ENCODE results near the gene ACP6. TPM values are rescaled to one million over a fixed set of nuclear protein-coding genes. Genes with fewer than 3 reads are reported as not detected.

ACP6 gene
- total and polyA plus RNA-seq, 2 of the 13 experiments (the other 11 are each of a cell fraction or from before 2014, with no cell fraction given), result 18.1 to 33.7 TPM

DNA sequence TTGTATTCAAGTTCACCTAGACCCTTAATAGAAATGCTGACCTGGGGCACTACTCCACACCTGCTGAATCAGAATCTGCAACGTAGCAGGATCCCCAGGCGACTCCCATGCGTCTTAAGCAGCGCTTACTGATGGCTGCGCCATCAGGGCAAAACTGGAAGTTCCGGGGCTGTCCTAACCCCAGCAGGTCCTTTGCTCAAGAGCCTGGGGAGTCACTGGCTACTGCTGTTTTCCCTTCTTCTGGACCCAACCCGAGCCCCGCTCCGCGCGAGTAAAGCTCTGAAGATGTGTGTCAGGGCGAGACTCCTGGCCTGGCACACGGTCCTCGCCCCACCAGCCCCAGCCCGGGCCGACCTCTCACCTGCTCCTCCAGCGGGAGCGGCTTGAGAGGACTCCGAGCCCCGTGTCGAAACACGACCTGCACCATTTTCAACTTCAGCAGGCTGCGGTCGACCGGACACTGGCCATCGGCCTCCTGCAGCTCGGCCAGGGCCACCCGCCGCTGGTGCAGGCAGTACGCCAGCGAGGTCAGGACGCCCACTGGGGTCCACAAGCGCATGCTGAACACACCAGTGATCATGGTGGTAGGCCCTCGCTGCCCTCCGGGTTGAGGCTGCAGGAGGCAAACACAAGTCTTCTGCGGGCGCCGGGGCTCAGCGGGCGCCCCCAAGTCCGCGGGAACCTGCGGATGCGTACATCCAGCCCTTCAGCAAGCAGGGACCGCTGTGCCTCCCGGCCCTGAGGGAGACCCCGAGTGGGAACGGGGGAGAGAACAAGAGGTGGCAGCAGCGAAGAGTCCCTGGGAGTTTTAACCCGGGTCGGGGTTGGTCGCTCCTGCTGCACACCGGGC is 630 bp downstream of the ACP6 start (continued):
- TF ChIP-seq, protein P1, sequence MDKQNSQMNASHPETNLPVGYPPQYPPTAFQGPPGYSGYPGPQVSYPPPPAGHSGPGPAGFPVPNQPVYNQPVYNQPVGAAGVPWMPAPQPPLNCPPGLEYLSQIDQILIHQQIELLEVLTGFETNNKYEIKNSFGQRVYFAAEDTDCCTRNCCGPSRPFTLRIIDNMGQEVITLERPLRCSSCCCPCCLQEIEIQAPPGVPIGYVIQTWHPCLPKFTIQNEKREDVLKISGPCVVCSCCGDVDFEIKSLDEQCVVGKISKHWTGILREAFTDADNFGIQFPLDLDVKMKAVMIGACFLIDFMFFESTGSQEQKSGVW (CRISPR knock-in tag; IDR thresholded peaks at IDR 0.05; ENCODE audit: borderline replicate concordance), result no peak; the same call in 1 of the 2 replicates
- TF ChIP-seq ZBTB7B (CRISPR knock-in tag; IDR thresholded peaks at IDR 0.05), result peak; percentile 69
- TF ChIP-seq ZFAT (CRISPR knock-in tag; conservative IDR thresholded peaks at IDR 0.05), result no peak
- peak; percentile 62; the same call in 1 of the 2 replicates for TF ChIP-seq ZNF510 (CRISPR knock-in tag; IDR thresholded peaks at IDR 0.05; ENCODE audit: low read depth)
- TF ChIP-seq ZNF124 (CRISPR knock-in tag; IDR thresholded peaks at IDR 0.05), result no peak
- TF ChIP-seq ZNF749 (CRISPR knock-in tag; IDR thresholded peaks at IDR 0.05; ENCODE audit: borderline replicate concordance), result no peak
- 0 out of 2 replicates have a peak, but pooled peaks have one; percentile 52 for TF ChIP-seq ZNF543 (CRISPR knock-in tag; IDR thresholded peaks at IDR 0.05)
- TF ChIP-seq ZNF30 (CRISPR knock-in tag; IDR thresholded peaks at IDR 0.05), result peak; percentile 62; the same call in 1 of the 2 replicates
- TF ChIP-seq, protein P2, sequence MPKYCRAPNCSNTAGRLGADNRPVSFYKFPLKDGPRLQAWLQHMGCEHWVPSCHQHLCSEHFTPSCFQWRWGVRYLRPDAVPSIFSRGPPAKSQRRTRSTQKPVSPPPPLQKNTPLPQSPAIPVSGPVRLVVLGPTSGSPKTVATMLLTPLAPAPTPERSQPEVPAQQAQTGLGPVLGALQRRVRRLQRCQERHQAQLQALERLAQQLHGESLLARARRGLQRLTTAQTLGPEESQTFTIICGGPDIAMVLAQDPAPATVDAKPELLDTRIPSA (CRISPR knock-in tag; IDR thresholded peaks at IDR 0.05; ENCODE audit: borderline replicate concordance), result 0 out of 2 replicates have a peak, but pooled peaks have one; percentile 19
- no peak for TF ChIP-seq NAIF1 (CRISPR knock-in tag; IDR thresholded peaks at IDR 0.05; ENCODE audit: borderline replicate concordance)
- TF ChIP-seq, protein P3, sequence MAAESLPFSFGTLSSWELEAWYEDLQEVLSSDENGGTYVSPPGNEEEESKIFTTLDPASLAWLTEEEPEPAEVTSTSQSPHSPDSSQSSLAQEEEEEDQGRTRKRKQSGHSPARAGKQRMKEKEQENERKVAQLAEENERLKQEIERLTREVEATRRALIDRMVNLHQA (CRISPR knock-in tag; IDR thresholded peaks at IDR 0.05), result no peak
- peak; percentile 92 for TF ChIP-seq ZNF781 (CRISPR knock-in tag; IDR thresholded peaks at IDR 0.05; ENCODE audit: borderline replicate concordance, not compliant biosample characterization)
- TF ChIP-seq, protein P4, sequence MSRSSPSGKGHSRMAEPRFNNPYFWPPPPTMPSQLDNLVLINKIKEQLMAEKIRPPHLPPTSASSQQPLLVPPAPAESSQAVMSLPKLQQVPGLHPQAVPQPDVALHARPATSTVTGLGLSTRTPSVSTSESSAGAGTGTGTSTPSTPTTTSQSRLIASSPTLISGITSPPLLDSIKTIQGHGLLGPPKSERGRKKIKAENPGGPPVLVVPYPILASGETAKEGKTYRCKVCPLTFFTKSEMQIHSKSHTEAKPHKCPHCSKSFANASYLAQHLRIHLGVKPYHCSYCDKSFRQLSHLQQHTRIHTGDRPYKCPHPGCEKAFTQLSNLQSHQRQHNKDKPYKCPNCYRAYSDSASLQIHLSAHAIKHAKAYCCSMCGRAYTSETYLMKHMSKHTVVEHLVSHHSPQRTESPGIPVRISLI (CRISPR knock-in tag; IDR thresholded peaks at IDR 0.05; ENCODE audit: borderline replicate concordance), result 0 out of 2 replicates have a peak, but pooled peaks have one; percentile 39
- TF ChIP-seq, protein P5, sequence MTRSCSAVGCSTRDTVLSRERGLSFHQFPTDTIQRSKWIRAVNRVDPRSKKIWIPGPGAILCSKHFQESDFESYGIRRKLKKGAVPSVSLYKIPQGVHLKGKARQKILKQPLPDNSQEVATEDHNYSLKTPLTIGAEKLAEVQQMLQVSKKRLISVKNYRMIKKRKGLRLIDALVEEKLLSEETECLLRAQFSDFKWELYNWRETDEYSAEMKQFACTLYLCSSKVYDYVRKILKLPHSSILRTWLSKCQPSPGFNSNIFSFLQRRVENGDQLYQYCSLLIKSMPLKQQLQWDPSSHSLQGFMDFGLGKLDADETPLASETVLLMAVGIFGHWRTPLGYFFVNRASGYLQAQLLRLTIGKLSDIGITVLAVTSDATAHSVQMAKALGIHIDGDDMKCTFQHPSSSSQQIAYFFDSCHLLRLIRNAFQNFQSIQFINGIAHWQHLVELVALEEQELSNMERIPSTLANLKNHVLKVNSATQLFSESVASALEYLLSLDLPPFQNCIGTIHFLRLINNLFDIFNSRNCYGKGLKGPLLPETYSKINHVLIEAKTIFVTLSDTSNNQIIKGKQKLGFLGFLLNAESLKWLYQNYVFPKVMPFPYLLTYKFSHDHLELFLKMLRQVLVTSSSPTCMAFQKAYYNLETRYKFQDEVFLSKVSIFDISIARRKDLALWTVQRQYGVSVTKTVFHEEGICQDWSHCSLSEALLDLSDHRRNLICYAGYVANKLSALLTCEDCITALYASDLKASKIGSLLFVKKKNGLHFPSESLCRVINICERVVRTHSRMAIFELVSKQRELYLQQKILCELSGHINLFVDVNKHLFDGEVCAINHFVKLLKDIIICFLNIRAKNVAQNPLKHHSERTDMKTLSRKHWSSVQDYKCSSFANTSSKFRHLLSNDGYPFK (CRISPR knock-in tag; IDR thresholded peaks at IDR 0.05; ENCODE audit: borderline replicate concordance), result peak; percentile 63; the same call in 1 of the 2 replicates
- no peak for TF ChIP-seq SMYD3 (CRISPR knock-in tag; IDR thresholded peaks at IDR 0.05)
- TF ChIP-seq REL (CRISPR knock-in tag; conservative IDR thresholded peaks at IDR 0.05), result peak; percentile 70
- TF ChIP-seq ZNF441 (CRISPR knock-in tag; IDR thresholded peaks at IDR 0.05; ENCODE audit: borderline replicate concordance), result peak; percentile 63; the same call in 1 of the 2 replicates
- TF ChIP-seq, protein P6, sequence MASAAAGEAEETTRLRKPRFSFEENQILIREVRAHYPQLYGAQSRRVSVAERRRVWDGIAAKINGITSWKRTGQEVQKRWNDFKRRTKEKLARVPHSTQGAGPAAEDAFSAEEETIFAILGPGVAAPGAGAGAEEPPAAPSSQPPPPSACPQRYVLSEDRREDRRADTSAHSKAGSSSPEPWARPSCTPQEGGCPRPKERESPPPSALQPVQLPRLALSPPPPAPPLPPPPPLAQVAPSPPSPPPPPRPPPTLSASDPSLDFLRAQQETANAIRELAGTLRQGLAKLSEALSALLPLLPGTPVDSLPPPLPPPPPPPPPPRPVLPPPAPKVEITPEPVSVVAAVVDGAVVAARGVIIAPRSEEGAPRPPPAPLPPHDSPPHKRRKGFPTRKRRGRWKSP (CRISPR knock-in tag; IDR thresholded peaks at IDR 0.05), result peak; percentile 75
- peak; percentile 65; the same call in 1 of the 2 replicates for TF ChIP-seq GZF1 (CRISPR knock-in tag; IDR thresholded peaks at IDR 0.05)
- no peak for TF ChIP-seq TBX3 (IDR thresholded peaks at IDR 0.05; ENCODE audit: borderline replicate concordance)
